ENCODE results near the gene RNF220.

The RNF220 gene

GRCh38 chr1:44640200-44640853, 235.3 kb downstream of the RNF220 start:
- no peaks in the 10 kb centered on the region for H3K27me3 ChIP-seq (ENCODE audit: control insufficient read depth in 1 of 2, insufficient read depth in 2 of 2, low read length in 2 of 2)
- H3K9me3 ChIP-seq (ENCODE audit: low read length): no peaks in the 10 kb centered on the region
- peaks cover 100% of the 10 kb centered on the region for H3K4me1 ChIP-seq (ENCODE audit: insufficient read depth, low read length)
- H3K27ac ChIP-seq (ENCODE audit: low read depth, low read length): no peak overlapping the region
- H3K36me3 ChIP-seq (ENCODE audit: insufficient read depth, low read length): peaks cover 64% of the 10 kb centered on the region
- no peak overlapping the region for H3K4me3 ChIP-seq (ENCODE audit: low read depth in 1 of 2, low read length in 2 of 2)
- H3K9ac ChIP-seq (ENCODE audit: low read length): no peak overlapping the region

- H3K4me3 ChIP-seq (ENCODE audit: low read depth in 1 of 2, low read length in 2 of 2): no peak overlapping the region
- peaks cover 54% of the 10 kb centered on the region for H3K36me3 ChIP-seq (ENCODE audit: insufficient read depth, low read length)
- H3K9ac ChIP-seq (ENCODE audit: low read length): peak overlapping the region; percentile 20
- H3K9me3 ChIP-seq (ENCODE audit: low read length): no peaks in the 10 kb centered on the region
- peak overlapping the region; percentile 94 for H3K27ac ChIP-seq (ENCODE audit: low read depth, low read length)
- peaks cover 98% of the 10 kb centered on the region for H3K4me1 ChIP-seq (ENCODE audit: insufficient read depth, low read length)
- H3K27me3 ChIP-seq (ENCODE audit: control insufficient read depth in 1 of 2, insufficient read depth in 2 of 2, low read length in 2 of 2): no peaks in the 10 kb centered on the region
These were observed 236.4 kb downstream of the RNF220 start for GRCh38 chr1:44641126-44642102.

GRCh38 chr1:44642255-44642654, 237.2 kb downstream of the RNF220 start:
- Histone ChIP-seq H3K9me3 (ENCODE audit: low read length) (no peaks in the 10 kb centered on the region), H3K4me3 (ENCODE audit: low read depth in 1 of 2, low read length in 2 of 2) (no peak overlapping the region), H3K4me1 (ENCODE audit: insufficient read depth, low read length) (peaks cover 98% of the 10 kb centered on the region), H3K9ac (ENCODE audit: low read length) (peak overlapping the region; percentile 20), H3K36me3 (ENCODE audit: insufficient read depth, low read length) (peaks cover 56% of the 10 kb centered on the region), H3K27ac (ENCODE audit: low read depth, low read length) (peak overlapping the region; percentile 94), H3K27me3 (ENCODE audit: control insufficient read depth in 1 of 2, insufficient read depth in 2 of 2, low read length in 2 of 2) (no peaks in the 10 kb centered on the region)

- peak overlapping the region; percentile 94 for H3K27ac ChIP-seq (ENCODE audit: low read depth, low read length)
- H3K4me3 ChIP-seq (ENCODE audit: low read depth in 1 of 2, low read length in 2 of 2): no peak overlapping the region
- H3K4me1 ChIP-seq (ENCODE audit: insufficient read depth, low read length): peaks cover 98% of the 10 kb centered on the region
- H3K36me3 ChIP-seq (ENCODE audit: insufficient read depth, low read length): peaks cover 57% of the 10 kb centered on the region
- no peaks in the 10 kb centered on the region for H3K9me3 ChIP-seq (ENCODE audit: low read length)
- no peaks in the 10 kb centered on the region for H3K27me3 ChIP-seq (ENCODE audit: control insufficient read depth in 1 of 2, insufficient read depth in 2 of 2, low read length in 2 of 2)
- peak overlapping the region; percentile 16 for H3K9ac ChIP-seq (ENCODE audit: low read length)
These were observed 237.9 kb downstream of the RNF220 start for GRCh38 chr1:44642925-44643324.

GRCh38 chr1:44643721-44644334, 238.8 kb downstream of the RNF220 start:
- H3K4me1 ChIP-seq (ENCODE audit: insufficient read depth, low read length): peaks cover 89% of the 10 kb centered on the region
- peak overlapping the region; percentile 94 for H3K27ac ChIP-seq (ENCODE audit: low read depth, low read length)
- peaks cover 60% of the 10 kb centered on the region for H3K36me3 ChIP-seq (ENCODE audit: insufficient read depth, low read length)
- no peaks in the 10 kb centered on the region for H3K9me3 ChIP-seq (ENCODE audit: low read length)
- H3K9ac ChIP-seq (ENCODE audit: low read length): no peak overlapping the region
- no peak overlapping the region for H3K4me3 ChIP-seq (ENCODE audit: low read depth in 1 of 2, low read length in 2 of 2)
- no peaks in the 10 kb centered on the region for H3K27me3 ChIP-seq (ENCODE audit: control insufficient read depth in 1 of 2, insufficient read depth in 2 of 2, low read length in 2 of 2)

GRCh38 chr1:44644806-44645205, 239.8 kb downstream of the RNF220 start:
- Histone ChIP-seq H3K36me3 (ENCODE audit: insufficient read depth, low read length) (peaks cover 61% of the 10 kb centered on the region), H3K27ac (ENCODE audit: low read depth, low read length) (peak overlapping the region; percentile 94), H3K4me1 (ENCODE audit: insufficient read depth, low read length) (peaks cover 86% of the 10 kb centered on the region), H3K27me3 (ENCODE audit: control insufficient read depth in 1 of 2, insufficient read depth in 2 of 2, low read length in 2 of 2) (no peaks in the 10 kb centered on the region), H3K9ac (ENCODE audit: low read length) (peak overlapping the region; percentile 25), H3K4me3 (ENCODE audit: low read depth in 1 of 2, low read length in 2 of 2) (peak overlapping the region in 1 of 2 donors; percentile 28), H3K9me3 (ENCODE audit: low read length) (no peaks in the 10 kb centered on the region)

GRCh38 chr1:44645476-44646244, 240.6 kb downstream of the RNF220 start:
- peak overlapping the region; percentile 25 for H3K9ac ChIP-seq (ENCODE audit: low read length)
- peak overlapping the region; percentile 94 for H3K27ac ChIP-seq (ENCODE audit: low read depth, low read length)
- H3K4me3 ChIP-seq (ENCODE audit: low read depth in 1 of 2, low read length in 2 of 2): peak overlapping the region; percentile 13 to 45
- H3K36me3 ChIP-seq (ENCODE audit: insufficient read depth, low read length): peaks cover 59% of the 10 kb centered on the region
- no peaks in the 10 kb centered on the region for H3K27me3 ChIP-seq (ENCODE audit: control insufficient read depth in 1 of 2, insufficient read depth in 2 of 2, low read length in 2 of 2)
- H3K9me3 ChIP-seq (ENCODE audit: low read length): no peaks in the 10 kb centered on the region
- peaks cover 86% of the 10 kb centered on the region for H3K4me1 ChIP-seq (ENCODE audit: insufficient read depth, low read length)

GRCh38 chr1:44646261-44647110, 241.4 kb downstream of the RNF220 start:
- H3K27ac ChIP-seq (ENCODE audit: low read depth, low read length): peak overlapping the region; percentile 94
- H3K36me3 ChIP-seq (ENCODE audit: insufficient read depth, low read length): peaks cover 58% of the 10 kb centered on the region
- peak overlapping the region; percentile 23 for H3K9ac ChIP-seq (ENCODE audit: low read length)
- H3K4me1 ChIP-seq (ENCODE audit: insufficient read depth, low read length): peaks cover 84% of the 10 kb centered on the region
- no peaks in the 10 kb centered on the region for H3K9me3 ChIP-seq (ENCODE audit: low read length)
- no peaks in the 10 kb centered on the region for H3K27me3 ChIP-seq (ENCODE audit: control insufficient read depth in 1 of 2, insufficient read depth in 2 of 2, low read length in 2 of 2)
- H3K4me3 ChIP-seq (ENCODE audit: low read depth in 1 of 2, low read length in 2 of 2): peak overlapping the region in 1 of 2 donors; percentile 45

GRCh38 chr1:44647896-44648295, 242.8 kb downstream of the RNF220 start:
- Histone ChIP-seq H3K4me3 (ENCODE audit: low read depth in 1 of 2, low read length in 2 of 2) (no peak overlapping the region), H3K27ac (ENCODE audit: low read depth, low read length) (no peak overlapping the region), H3K27me3 (ENCODE audit: control insufficient read depth in 1 of 2, insufficient read depth in 2 of 2, low read length in 2 of 2) (no peaks in the 10 kb centered on the region), H3K9ac (ENCODE audit: low read length) (no peak overlapping the region), H3K36me3 (ENCODE audit: insufficient read depth, low read length) (peaks cover 52% of the 10 kb centered on the region), H3K9me3 (ENCODE audit: low read length) (no peaks in the 10 kb centered on the region), H3K4me1 (ENCODE audit: insufficient read depth, low read length) (peaks cover 75% of the 10 kb centered on the region)

- Histone ChIP-seq H3K36me3 (ENCODE audit: insufficient read depth, low read length) (peaks cover 46% of the 10 kb centered on the region), H3K4me3 (ENCODE audit: low read depth in 1 of 2, low read length in 2 of 2) (no peak overlapping the region), H3K27ac (ENCODE audit: low read depth, low read length) (no peak overlapping the region), H3K9me3 (ENCODE audit: low read length) (no peaks in the 10 kb centered on the region), H3K9ac (ENCODE audit: low read length) (no peak overlapping the region), H3K4me1 (ENCODE audit: insufficient read depth, low read length) (peaks cover 67% of the 10 kb centered on the region), H3K27me3 (ENCODE audit: control insufficient read depth in 1 of 2, insufficient read depth in 2 of 2, low read length in 2 of 2) (no peaks in the 10 kb centered on the region)
These were observed 243.6 kb downstream of the RNF220 start for GRCh38 chr1:44648529-44649250.

Data from muscle layer of colon (tissue), 2 donors.